ENCODE data around the gene ABHD8.
"Not testable (repeated sequence)": the region's sequence is repeated elsewhere in the genome, so short reads cannot be mapped to it uniquely, and the experiment has no call there.

ABHD8 gene

DNA sequence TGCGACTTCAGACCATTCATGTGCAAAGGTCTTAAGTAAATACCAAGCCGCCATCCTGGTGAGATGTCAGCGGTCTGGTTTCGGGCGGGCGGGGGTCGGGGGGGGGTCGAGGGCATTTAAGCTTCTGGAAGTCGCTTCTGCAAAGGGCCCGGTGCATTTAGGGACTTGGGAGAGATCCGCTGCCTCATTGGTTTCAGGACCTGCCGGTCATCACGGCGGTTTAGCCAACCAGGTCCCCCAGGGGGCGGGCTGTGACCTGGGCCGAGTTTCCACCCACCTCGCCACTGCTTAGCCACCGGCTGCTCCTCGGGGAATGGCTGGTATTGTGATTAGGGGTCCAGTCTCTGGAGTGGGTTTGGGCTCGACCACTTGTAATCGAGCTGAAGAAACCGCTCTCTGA lies 13.7 kb downstream of the ABHD8 start:
- Histone ChIP-seq H3K36me3 (ENCODE audit: insufficient read depth, low read length) (0 out of 2 replicates have a peak, but pooled peaks cover 6% of the 10 kb centered on the region), H3K4me1 (ENCODE audit: insufficient read depth, low read length) (peaks cover 5% of the 10 kb centered on the region; the same call in 1 of the 2 replicates), H3K4me3 (ENCODE audit: low read length) (no peak overlapping the region), H3K9me3 (ENCODE audit: insufficient read depth, low read depth, low read length) (no peaks in the 10 kb centered on the region), H3K27me3 (ENCODE audit: insufficient read depth, low read length) (no peaks in the 10 kb centered on the region), H3K9ac (ENCODE audit: low read depth, low read length) (no peak overlapping the region), H3K27ac (ENCODE audit: low read depth, low read length) (no peak overlapping the region)
- 13% methylated on average over 22 of the region's 22 CpGs for WGBS

DNA sequence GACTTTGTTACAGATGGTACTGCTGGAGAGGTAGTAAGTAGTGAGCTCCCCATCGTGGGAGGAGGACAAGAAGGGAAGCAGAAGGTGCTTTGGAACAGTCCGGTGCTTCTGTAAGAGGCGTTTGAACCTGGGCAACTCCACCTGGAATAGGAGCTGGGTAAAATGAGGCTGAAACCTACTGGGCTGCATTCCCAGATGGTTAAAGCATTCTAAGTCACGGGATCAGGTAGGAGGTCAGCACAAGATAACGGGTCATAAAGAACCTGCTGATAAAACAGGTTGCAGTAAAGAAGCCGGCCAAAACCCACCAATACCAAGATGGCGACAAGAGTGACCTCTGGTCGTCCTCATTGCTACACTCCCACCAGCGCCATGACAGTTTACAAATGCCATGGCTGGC lies 16.5 kb downstream of the ABHD8 start:
- Histone ChIP-seq H3K9me3 (ENCODE audit: insufficient read depth, low read depth, low read length) (no peaks in the 10 kb centered on the region), H3K36me3 (ENCODE audit: insufficient read depth, low read length) (peaks cover 8% of the 10 kb centered on the region; the same call in 1 of the 2 replicates), H3K27me3 (ENCODE audit: insufficient read depth, low read length) (peaks cover 8% of the 10 kb centered on the region), H3K4me1 (ENCODE audit: insufficient read depth, low read length) (no peaks in the 10 kb centered on the region), H3K4me3 (ENCODE audit: low read length) (no peak overlapping the region), H3K9ac (ENCODE audit: low read depth, low read length) (no peak overlapping the region), H3K27ac (ENCODE audit: low read depth, low read length) (no peak overlapping the region)
- WGBS: 93% methylated on average over 9 of the region's 9 CpGs

DNA sequence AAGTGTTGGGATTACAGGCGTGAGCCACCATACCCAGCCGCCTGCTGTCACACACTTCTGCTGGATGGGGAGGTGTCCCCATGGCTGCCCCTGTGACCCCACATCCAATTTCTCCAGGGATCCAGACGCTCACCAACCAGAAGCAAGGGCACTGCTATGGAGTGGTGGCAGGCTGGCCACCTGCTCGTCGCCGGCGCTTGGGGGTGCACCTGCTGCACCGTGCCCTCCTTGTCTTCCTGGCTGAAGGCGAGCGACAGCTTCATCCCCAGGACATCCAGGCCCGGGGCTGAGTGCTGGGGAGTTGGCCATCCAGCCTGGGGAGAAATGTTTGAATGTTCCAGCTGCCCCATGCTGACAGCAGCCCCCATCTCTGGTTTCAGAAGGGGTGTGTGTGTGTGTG lies 17.0 kb downstream of the ABHD8 start:
- Histone ChIP-seq H3K27ac (ENCODE audit: low read depth, low read length) (no peak overlapping the region), H3K9me3 (ENCODE audit: insufficient read depth, low read depth, low read length) (no peaks in the 10 kb centered on the region), H3K4me3 (ENCODE audit: low read length) (no peak overlapping the region), H3K4me1 (ENCODE audit: insufficient read depth, low read length) (no peaks in the 10 kb centered on the region), H3K36me3 (ENCODE audit: insufficient read depth, low read length) (peaks cover 8% of the 10 kb centered on the region; the same call in 1 of the 2 replicates), H3K9ac (ENCODE audit: low read depth, low read length) (no peak overlapping the region), H3K27me3 (ENCODE audit: insufficient read depth, low read length) (peaks cover 13% of the 10 kb centered on the region)
- WGBS: 94% methylated on average over 11 of the region's 11 CpGs

DNA sequence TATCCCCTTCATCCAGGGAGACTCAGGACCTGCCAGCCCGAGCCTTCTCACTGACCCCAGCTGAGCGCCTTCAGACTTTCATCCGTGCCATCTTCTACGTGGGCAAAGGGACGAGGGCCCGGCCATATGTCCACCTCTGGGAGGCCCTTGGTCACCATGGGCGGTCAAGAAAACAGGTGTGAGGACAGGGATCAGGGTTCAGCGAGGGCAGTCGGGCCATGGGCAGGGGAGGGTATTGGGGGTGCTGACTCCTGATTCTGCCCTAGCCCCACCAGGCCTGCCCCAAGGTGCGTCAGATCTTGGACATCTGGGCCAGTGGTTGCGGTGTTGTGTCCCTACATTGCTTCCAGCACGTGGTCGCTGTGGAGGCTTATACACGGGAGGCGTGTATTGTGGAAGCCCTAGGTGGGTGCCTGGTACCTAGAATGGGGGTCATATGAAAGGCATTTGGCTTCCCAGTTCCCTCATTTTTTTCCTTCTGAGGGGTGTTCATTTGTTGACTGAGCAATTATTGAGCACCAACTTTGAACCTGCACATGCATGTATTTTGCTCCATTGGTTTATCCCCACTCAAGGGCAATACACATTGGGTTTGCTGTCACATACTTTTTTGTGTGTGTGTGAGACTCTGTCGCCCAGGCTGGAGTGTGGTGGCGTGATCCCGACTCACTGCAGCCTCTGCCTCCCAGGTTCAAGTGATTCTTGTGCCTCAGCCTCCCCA lies 17.6 kb downstream of the ABHD8 start:
- Histone ChIP-seq H3K4me3 (ENCODE audit: low read length) (no peak overlapping the region), H3K9ac (ENCODE audit: low read depth, low read length) (no peak overlapping the region), H3K4me1 (ENCODE audit: insufficient read depth, low read length) (no peaks in the 10 kb centered on the region), H3K36me3 (ENCODE audit: insufficient read depth, low read length) (peaks cover 8% of the 10 kb centered on the region; the same call in 1 of the 2 replicates), H3K27ac (ENCODE audit: low read depth, low read length) (no peak overlapping the region), H3K9me3 (ENCODE audit: insufficient read depth, low read depth, low read length) (no peaks in the 10 kb centered on the region), H3K27me3 (ENCODE audit: insufficient read depth, low read length) (peaks cover 18% of the 10 kb centered on the region)
- WGBS: 92% methylated on average over 18 of the region's 18 CpGs

DNA sequence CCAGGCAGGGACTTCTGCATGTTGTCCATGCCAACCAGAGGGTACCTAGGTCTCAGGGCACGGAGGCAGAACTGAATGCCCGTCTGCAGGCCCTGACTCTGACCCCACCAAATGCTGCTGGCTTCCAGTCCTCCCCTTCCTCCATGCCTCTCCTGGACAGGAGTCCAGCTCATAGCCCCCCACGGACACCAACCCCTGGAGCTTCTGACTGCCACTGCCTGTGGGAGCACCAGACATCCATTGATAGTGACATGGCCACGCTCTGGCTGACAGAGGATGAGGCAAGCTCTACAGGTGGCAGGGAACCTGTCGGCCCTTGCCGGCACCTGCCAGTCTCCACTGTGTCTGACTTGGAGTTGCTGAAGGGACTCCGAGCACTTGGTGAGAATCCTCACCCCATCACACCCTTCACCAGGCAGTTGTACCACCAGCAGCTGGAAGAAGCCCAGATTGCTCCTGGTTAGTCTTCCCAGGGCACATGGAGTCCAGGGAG lies 19.7 kb downstream of the ABHD8 start:
- WGBS: 91% methylated on average over 7 of the region's 7 CpGs
- no peaks in the 10 kb centered on the region for H3K9me3 ChIP-seq (ENCODE audit: insufficient read depth, low read depth, low read length)
- H3K27me3 ChIP-seq (ENCODE audit: insufficient read depth, low read length): peaks cover 18% of the 10 kb centered on the region
- no peaks in the 10 kb centered on the region for H3K4me1 ChIP-seq (ENCODE audit: insufficient read depth, low read length)
- no peak overlapping the region for H3K9ac ChIP-seq (ENCODE audit: low read depth, low read length)
- no peak overlapping the region for H3K27ac ChIP-seq (ENCODE audit: low read depth, low read length)
- H3K36me3 ChIP-seq (ENCODE audit: insufficient read depth, low read length): peaks cover 18% of the 10 kb centered on the region
- no peak overlapping the region for H3K4me3 ChIP-seq (ENCODE audit: low read length)

DNA sequence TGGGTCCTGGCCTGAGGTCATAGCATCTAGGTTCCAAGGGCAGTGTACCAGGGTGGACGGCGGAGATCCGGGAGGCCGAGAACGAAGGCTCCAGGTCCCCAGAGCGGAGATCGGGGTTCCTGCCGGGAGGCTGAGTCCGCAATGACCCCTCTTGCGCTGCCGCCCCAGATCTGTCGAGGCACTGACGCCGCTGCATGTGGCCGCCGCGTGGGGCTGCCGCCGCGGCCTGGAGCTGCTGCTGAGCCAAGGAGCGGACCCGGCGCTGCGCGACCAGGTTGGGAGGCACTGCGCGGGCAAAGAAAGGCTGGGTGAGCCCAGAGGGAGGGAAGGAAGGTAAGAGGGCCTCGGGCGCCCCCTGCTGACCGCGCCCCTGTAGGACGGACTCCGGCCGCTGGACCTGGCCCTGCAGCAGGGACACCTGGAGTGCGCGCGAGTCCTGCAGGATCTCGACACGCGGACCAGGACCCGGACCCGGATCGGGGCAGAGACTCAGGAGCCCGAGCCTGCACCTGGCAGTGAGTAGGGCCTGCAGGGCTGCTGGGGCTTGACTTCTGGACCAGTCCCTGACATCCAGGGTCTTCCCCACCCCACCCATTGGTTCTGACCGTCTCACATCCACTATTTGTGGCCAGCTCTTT lies 20.6 kb downstream of the ABHD8 start:
- H3K9ac ChIP-seq (ENCODE audit: low read depth, low read length): 0 out of 2 replicates have a peak overlapping the region, but pooled peaks have one; percentile 35
- peaks cover 18% of the 10 kb centered on the region for H3K27me3 ChIP-seq (ENCODE audit: insufficient read depth, low read length)
- peaks cover 23% of the 10 kb centered on the region for H3K36me3 ChIP-seq (ENCODE audit: insufficient read depth, low read length)
- no peaks in the 10 kb centered on the region for H3K9me3 ChIP-seq (ENCODE audit: insufficient read depth, low read depth, low read length)
- no peaks in the 10 kb centered on the region for H3K4me1 ChIP-seq (ENCODE audit: insufficient read depth, low read length)
- WGBS: 14% methylated on average over 45 of the region's 45 CpGs
- no peak overlapping the region for H3K27ac ChIP-seq (ENCODE audit: low read depth, low read length)
- H3K4me3 ChIP-seq (ENCODE audit: low read length): peak overlapping the region; percentile 48

DNA sequence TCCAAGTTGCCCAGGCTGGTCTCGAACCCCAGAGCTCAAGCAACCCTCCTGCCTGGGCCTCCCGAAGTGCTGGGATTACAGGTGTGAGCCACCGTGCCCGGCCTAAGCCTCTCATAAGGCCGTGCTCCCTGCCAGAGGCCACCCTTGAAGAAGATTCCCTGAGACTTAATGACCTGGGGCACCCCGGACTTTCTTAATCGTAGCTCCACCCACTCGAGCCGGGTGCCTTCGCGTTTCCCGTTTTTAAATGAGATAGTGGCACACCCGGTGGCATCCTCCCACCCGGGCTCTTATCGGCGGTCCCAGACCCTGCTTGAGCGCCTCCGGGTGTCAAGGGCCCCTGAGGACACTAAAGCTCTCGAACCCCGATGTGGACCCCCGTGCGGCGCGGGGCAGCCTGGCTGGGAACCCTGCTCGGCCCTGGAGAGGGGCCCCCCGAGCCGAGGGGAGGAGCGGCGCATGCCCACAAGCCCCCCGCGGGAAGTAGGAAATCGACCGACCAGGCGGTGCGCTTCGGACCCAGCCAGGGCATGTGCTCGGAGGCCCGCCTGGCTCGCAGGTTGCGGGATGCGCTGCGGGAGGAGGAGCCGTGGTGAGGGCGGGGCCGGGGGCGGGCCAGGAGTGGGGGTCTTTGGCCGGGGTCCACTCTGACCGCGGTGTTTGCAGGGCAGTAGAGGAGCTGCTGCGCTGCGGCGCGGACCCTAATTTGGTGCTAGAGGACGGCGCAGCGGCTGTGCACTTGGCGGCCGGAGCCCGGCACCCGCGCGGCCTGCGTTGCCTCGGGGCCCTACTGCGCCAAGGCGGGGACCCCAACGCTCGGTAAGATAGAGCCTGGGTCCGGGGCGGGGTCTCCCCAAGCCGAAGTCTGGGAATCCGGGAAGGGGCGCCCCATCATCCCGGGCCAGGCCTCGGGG lies 21.6 kb downstream of the ABHD8 start, which contains the start of gene ANKLE1:
ANKLE1 (plus strand) TSS at position 511 of the 914 bp plus-strand sequence; CDS start at position 531, 20 bp downstream.
- H3K36me3 ChIP-seq (ENCODE audit: insufficient read depth, low read length): peaks cover 32% of the 10 kb centered on the region

DNA sequence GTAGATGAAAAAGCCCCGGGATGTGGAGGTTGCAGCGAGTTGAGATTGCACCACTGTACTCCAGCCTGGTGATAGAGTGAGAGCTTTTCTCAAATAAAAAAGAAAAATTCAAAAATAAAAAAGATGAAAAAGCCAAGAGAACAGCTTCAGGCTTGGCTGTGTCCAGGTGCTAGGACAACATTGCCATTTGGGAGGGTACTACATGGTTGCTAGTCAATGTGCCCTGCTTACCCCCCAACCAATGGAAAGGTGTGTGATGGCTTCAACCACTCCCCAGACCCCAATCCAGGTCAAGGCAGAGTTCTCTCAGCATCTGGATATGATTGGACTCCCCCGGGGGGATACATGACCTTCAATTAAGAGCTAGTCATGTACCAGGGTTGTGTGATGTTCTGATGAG lies 23.8 kb downstream of the ABHD8 start:
- Histone ChIP-seq H3K4me3 (ENCODE audit: low read length) (no peak overlapping the region), H3K27me3 (ENCODE audit: insufficient read depth, low read length) (peaks cover 18% of the 10 kb centered on the region), H3K4me1 (ENCODE audit: insufficient read depth, low read length) (no peaks in the 10 kb centered on the region), H3K27ac (ENCODE audit: low read depth, low read length) (no peak overlapping the region), H3K9ac (ENCODE audit: low read depth, low read length) (no peak overlapping the region), H3K36me3 (ENCODE audit: insufficient read depth, low read length) (peaks cover 49% of the 10 kb centered on the region), H3K9me3 (ENCODE audit: insufficient read depth, low read depth, low read length) (no peaks in the 10 kb centered on the region)
- 87% methylated on average over 3 of the region's 3 CpGs for WGBS

More for the DNA sequence above, 21.6 kb downstream of the ABHD8 start, which contains the start of gene ANKLE1:
- Histone ChIP-seq H3K4me3 (ENCODE audit: low read length) (peak within 1 kb of the TSS; percentile 48), H3K4me1 (ENCODE audit: insufficient read depth, low read length) (no peaks in the 10 kb centered on the region), H3K27me3 (ENCODE audit: insufficient read depth, low read length) (peaks cover 18% of the 10 kb centered on the region), H3K9ac (ENCODE audit: low read depth, low read length) (0 out of 2 replicates have a peak within 1 kb of the TSS, but pooled peaks have one; percentile 35), H3K27ac (ENCODE audit: low read depth, low read length) (no peak within 1 kb of the TSS), H3K9me3 (ENCODE audit: insufficient read depth, low read depth, low read length) (no peaks in the 10 kb centered on the region)
- WGBS: 48% methylated on average over 75 of the region's 75 CpGs

DNA sequence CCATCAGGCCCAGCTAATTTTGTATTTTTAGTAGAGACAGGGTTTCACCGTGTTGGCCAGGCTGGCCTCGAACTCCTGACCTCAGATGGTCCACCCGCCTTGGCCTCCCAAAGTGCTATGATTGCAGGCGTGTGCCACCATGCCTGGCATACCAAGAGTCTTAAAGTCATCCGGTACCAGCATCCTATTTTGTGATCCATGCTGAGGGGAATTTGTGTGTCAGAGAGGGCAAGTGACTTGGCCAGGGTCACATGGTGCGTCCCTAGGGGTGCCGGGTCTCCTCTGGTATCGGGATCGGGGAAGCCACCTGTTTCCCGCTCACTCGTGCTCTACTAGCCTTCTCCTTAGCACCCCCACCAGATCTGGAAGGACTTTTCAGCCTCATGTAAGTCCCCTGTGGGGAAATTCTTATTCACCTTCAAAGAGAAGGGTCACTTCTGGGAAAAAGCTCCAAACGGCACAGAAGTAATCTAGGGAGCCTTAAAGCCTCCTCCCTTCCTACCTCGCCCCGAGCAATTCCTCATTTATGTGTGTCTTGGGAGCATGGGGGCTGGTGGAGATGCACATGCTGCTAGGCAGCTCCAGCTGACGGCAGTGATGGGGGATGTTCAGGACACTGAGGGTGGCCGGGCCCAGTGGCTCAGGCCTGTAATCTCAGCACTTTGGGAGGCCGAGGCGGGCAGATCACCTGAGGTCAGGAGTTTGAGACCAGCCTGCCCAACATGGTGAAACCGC lies 27.6 kb downstream of the ABHD8 start:
- H3K4me1 ChIP-seq (ENCODE audit: insufficient read depth, low read length): no peaks in the 10 kb centered on the region
- no peak overlapping the region for H3K9ac ChIP-seq (ENCODE audit: low read depth, low read length)
- 97% methylated on average over 19 of the region's 19 CpGs for WGBS
- H3K4me3 ChIP-seq (ENCODE audit: low read length): no peak overlapping the region
- H3K36me3 ChIP-seq (ENCODE audit: insufficient read depth, low read length): peaks cover 74% of the 10 kb centered on the region
- no peak overlapping the region for H3K27ac ChIP-seq (ENCODE audit: low read depth, low read length)
- H3K9me3 ChIP-seq (ENCODE audit: insufficient read depth, low read depth, low read length): no peaks in the 10 kb centered on the region
- H3K27me3 ChIP-seq (ENCODE audit: insufficient read depth, low read length): no peaks in the 10 kb centered on the region

DNA sequence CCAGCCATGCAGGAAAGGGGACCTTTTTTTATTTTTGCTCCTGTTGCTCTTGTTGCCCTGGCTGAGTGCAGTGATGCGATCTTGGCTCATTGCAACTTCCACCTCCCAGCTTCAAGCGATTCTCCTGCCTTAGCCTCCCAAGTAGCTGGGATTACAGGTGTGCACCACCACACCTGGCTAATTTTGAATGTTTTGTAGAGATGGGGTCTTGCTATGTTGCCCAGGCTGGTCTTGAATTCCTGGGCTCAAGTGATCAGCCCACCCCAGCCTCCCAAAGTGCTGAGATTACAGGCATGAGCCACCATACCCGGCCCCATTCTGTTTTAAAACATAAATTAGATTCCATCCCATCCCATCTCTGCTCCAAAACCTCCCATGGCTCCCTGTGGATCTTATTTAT lies 28.3 kb downstream of the ABHD8 start:
- not testable (repeated sequence) for H3K4me3 ChIP-seq (ENCODE audit: low read length); H3K9ac ChIP-seq (ENCODE audit: low read depth, low read length); H3K4me1 ChIP-seq (ENCODE audit: insufficient read depth, low read length); H3K27me3 ChIP-seq (ENCODE audit: insufficient read depth, low read length); H3K9me3 ChIP-seq (ENCODE audit: insufficient read depth, low read depth, low read length); H3K27ac ChIP-seq (ENCODE audit: low read depth, low read length)
- WGBS: 91% methylated on average over 3 of the region's 3 CpGs
- H3K36me3 ChIP-seq (ENCODE audit: insufficient read depth, low read length): peaks cover 79% of the 10 kb centered on the region

Measured in HUES64 (cell line).